DOHH2 (cell line): ENCODE data around the gene ANKRD39.

Experiments
- H3F3A ChIP-seq: fragments of 200-600 bp; sonication (generic), shearing (Covaris generic); 2 replicates; pipeline ENCODE4 v1.6.0; 2016; ENCODE audit warnings: antibody characterized with exemption, mild to moderate bottlenecking; ENCODE audit not compliant: control insufficient read depth, insufficient read depth
- H3K27ac ChIP-seq: fragments of 200-600 bp; sonication (generic); 2 replicates; pipeline ENCODE4 v1.5.1; 2014; ENCODE audit warnings: low read depth, mild to moderate bottlenecking, low read length, moderate library complexity
- H3K27me3 ChIP-seq: fragments of 200-600 bp; sonication (generic); 2 replicates; pipeline ENCODE4 v1.6.1; 2014; ENCODE audit warnings: mild to moderate bottlenecking, low read length, mixed read lengths; ENCODE audit not compliant: control insufficient read depth
- H3K36me3 ChIP-seq: fragments of 200-600 bp; sonication (generic); 2 replicates; pipeline ENCODE4 v1.6.1; 2014; ENCODE audit warnings: mild to moderate bottlenecking, low read length, moderate library complexity, mixed read lengths; ENCODE audit not compliant: control insufficient read depth
- H3K4me1 ChIP-seq: fragments of 200-600 bp; sonication (generic); 2 replicates; pipeline ENCODE4 v1.6.1; 2014; ENCODE audit warnings: mild to moderate bottlenecking, low read length, mixed read lengths; ENCODE audit not compliant: control insufficient read depth
- H3K4me2 ChIP-seq: fragments of 200-600 bp; sonication (generic); 2 replicates; pipeline ENCODE4 v1.6.0; 2014; ENCODE audit warnings: mild to moderate bottlenecking, low read length, moderate library complexity
- H3K4me3 ChIP-seq: fragments of 200-600 bp; sonication (generic); 2 replicates; pipeline ENCODE4 v1.5.1; 2014; ENCODE audit warnings: mild to moderate bottlenecking, low read length, mixed read lengths
- H3K79me2 ChIP-seq: fragments of 200-600 bp; sonication (generic); 2 replicates; pipeline ENCODE4 v1.6.1; 2014; ENCODE audit warnings: mild to moderate bottlenecking, low read length, mixed read lengths; ENCODE audit not compliant: control insufficient read depth
- H3K9me2 ChIP-seq: fragments of 200-600 bp; sonication (generic); replicated peaks from 2 replicates; pipeline ENCODE4 v1.6.1; 2014; ENCODE audit warnings: mild to moderate bottlenecking, low read length, mixed read lengths; ENCODE audit not compliant: control insufficient read depth
- H3K9me3 ChIP-seq: fragments of 200-600 bp; sonication (generic); 2 replicates; pipeline ENCODE4 v1.6.1; 2014; ENCODE audit warnings: antibody characterized with exemption, low read length, mixed read lengths; ENCODE audit not compliant: control insufficient read depth, insufficient read depth
- H4K20me1 ChIP-seq: fragments of 200-600 bp; sonication (generic); 2 replicates; pipeline ENCODE4 v1.6.0; 2014; ENCODE audit warnings: low read depth, mild to moderate bottlenecking, antibody characterized with exemption, low read length, moderate library complexity; ENCODE audit not compliant: control insufficient read depth, insufficient read depth
- CTCF ChIP-seq: fragments of 200-600 bp; sonication (generic); IDR thresholded peaks from one replicate; pipeline ENCODE4 v1.5.1; 2014; ENCODE audit warnings: antibody characterized with exemption, mild to moderate bottlenecking, low read depth, low read length; ENCODE audit not compliant: poor library complexity, severe bottlenecking
- EZH2phosphoT487 ChIP-seq: fragments of 200-600 bp; sonication (generic); IDR thresholded peaks from 2 replicates; pipeline ENCODE4 v1.6.1; 2017; ENCODE audit warnings: borderline replicate concordance, mild to moderate bottlenecking, antibody characterized with exemption, low read length, moderate library complexity, mixed read lengths

ANKRD39 gene

GRCh38 chr2:96844405-96844808 lies 13.4 kb downstream of the ANKRD39 start:
- Histone ChIP-seq H3K4me3 (no peak overlapping the region), H3K9me2 (no peaks in the 10 kb centered on the region), H3F3A (no peaks in the 10 kb centered on the region), H3K4me1 (peaks cover 7% of the 10 kb centered on the region), H3K4me2 (no peak overlapping the region), H3K27ac (no peak overlapping the region), H3K79me2 (no peaks in the 10 kb centered on the region), H3K9me3 (no peaks in the 10 kb centered on the region), H3K36me3 (peaks cover 12% of the 10 kb centered on the region), H4K20me1 (no peaks in the 10 kb centered on the region), H3K27me3 (no peaks in the 10 kb centered on the region)
- TF ChIP-seq CTCF (no peak), EZH2phosphoT487 (no peak)

GRCh38 chr2:96843538-96844268 lies 14.1 kb downstream of the ANKRD39 start, which contains the start of gene ANKRD23:
Gene ANKRD23 (minus strand): TSS chr2:96844021. CDS start chr2:96843992, 29 bp downstream.
- no peaks in the 10 kb centered on the region for H4K20me1 ChIP-seq
- peaks cover 12% of the 10 kb centered on the region for H3K36me3 ChIP-seq
- no peak within 1 kb of the TSS for H3K27ac ChIP-seq
- no peak within 1 kb of the TSS for H3K4me3 ChIP-seq
- H3K79me2 ChIP-seq: no peaks in the 10 kb centered on the region
- H3K4me2 ChIP-seq: no peak within 1 kb of the TSS
- peaks cover 14% of the 10 kb centered on the region for H3K4me1 ChIP-seq
- no peaks in the 10 kb centered on the region for H3K27me3 ChIP-seq
- H3K9me3 ChIP-seq: no peaks in the 10 kb centered on the region
- H3F3A ChIP-seq: no peaks in the 10 kb centered on the region
- TF ChIP-seq EZH2phosphoT487: no peak
- no peak for TF ChIP-seq CTCF
- no peaks in the 10 kb centered on the region for H3K9me2 ChIP-seq

- TF ChIP-seq EZH2phosphoT487 (no peak), CTCF (no peak)
- H3K36me3 ChIP-seq: peaks cover 4% of the 10 kb centered on the region
- H3K9me2 ChIP-seq: no peaks in the 10 kb centered on the region
- no peaks in the 10 kb centered on the region for H4K20me1 ChIP-seq
- H3K4me1 ChIP-seq: peaks cover 17% of the 10 kb centered on the region
- H3K4me3 ChIP-seq: no peak overlapping the region
- no peaks in the 10 kb centered on the region for H3K27me3 ChIP-seq
- no peaks in the 10 kb centered on the region for H3K79me2 ChIP-seq
- no peak overlapping the region for H3K4me2 ChIP-seq
- no peaks in the 10 kb centered on the region for H3K9me3 ChIP-seq
- no peaks in the 10 kb centered on the region for H3F3A ChIP-seq
- no peak overlapping the region for H3K27ac ChIP-seq
Measured at GRCh38 chr2:96842600-96842999, 15.2 kb downstream of the ANKRD39 start.
